ENCODE results near the gene ADH1A.

The ADH1A gene

DNA sequence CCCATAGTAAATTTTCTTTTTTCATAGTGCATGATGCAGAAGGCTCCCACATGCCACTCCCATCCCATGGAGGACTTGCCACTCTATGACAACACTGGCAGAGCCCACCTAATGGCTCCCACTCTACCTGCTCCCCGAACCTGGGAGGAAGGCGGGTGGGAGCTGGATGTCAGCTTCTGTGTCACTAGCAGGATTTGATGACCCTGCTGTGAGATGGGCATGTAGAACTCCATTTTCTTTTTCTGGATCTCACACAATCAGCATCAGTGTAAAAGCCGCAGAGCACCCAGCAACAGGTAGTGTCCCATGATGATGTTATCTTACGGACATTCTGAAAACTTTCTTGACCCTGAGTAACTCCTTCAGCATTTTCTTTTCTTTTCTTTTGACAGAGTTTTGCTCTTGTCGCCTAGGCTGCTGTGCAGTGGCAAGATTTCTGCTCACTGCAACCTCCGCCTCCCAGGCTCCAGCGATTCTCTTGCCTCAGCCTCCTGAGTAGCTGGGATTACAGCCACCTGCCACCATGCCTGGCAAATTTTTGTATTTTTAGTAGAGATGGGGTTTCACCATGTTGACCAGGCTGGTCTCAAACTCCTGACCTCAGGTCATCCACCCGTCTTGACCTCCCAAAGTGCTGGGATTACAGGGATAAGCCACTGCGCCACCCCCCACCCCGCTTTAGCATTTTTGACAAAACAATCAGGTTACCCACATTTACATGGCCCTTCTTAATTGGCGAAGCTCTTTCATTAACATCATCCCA is 15.0 kb upstream of the ADH1A start:
- Mint-ChIP-seq H3K9me3 (peaks cover 4% of the 10 kb centered on the region), H3K4me1 (ENCODE audit: low read depth) (no peaks in the 10 kb centered on the region), H3K4me3 (no peak overlapping the region), H3K27ac (no peak overlapping the region), H3K36me3 (ENCODE audit: low read depth) (no peaks in the 10 kb centered on the region), H3K27me3 (peaks cover 21% of the 10 kb centered on the region)
- no peak for DNase-seq

- H3K27ac Mint-ChIP-seq: no peak overlapping the region
- no peak for DNase-seq
- H3K4me3 Mint-ChIP-seq: no peak overlapping the region
- H3K36me3 Mint-ChIP-seq (ENCODE audit: low read depth): no peaks in the 10 kb centered on the region
- peaks cover 8% of the 10 kb centered on the region for H3K27me3 Mint-ChIP-seq
- peaks cover 18% of the 10 kb centered on the region for H3K9me3 Mint-ChIP-seq
- H3K4me1 Mint-ChIP-seq (ENCODE audit: low read depth): no peaks in the 10 kb centered on the region
Measured at GRCh38 chr4:99301376-99302164, 10.8 kb upstream of the ADH1A start.

- H3K27ac Mint-ChIP-seq: no peak overlapping the region
- no peaks in the 10 kb centered on the region for H3K36me3 Mint-ChIP-seq (ENCODE audit: low read depth)
- peaks cover 5% of the 10 kb centered on the region for H3K27me3 Mint-ChIP-seq
- H3K4me1 Mint-ChIP-seq (ENCODE audit: low read depth): no peaks in the 10 kb centered on the region
- DNase-seq: no peak
- H3K4me3 Mint-ChIP-seq: no peak overlapping the region
- peaks cover 24% of the 10 kb centered on the region for H3K9me3 Mint-ChIP-seq
Measured at GRCh38 chr4:99300934-99301333, 10.1 kb upstream of the ADH1A start.

- Mint-ChIP-seq H3K27me3 (peaks cover 6% of the 10 kb centered on the region), H3K4me3 (no peak overlapping the region), H3K27ac (no peak overlapping the region), H3K9me3 (peaks cover 27% of the 10 kb centered on the region), H3K36me3 (ENCODE audit: low read depth) (no peaks in the 10 kb centered on the region), H3K4me1 (ENCODE audit: low read depth) (no peaks in the 10 kb centered on the region)
- DNase-seq: no peak
Measured at GRCh38 chr4:99293357-99293756, 2.6 kb upstream of the ADH1A start.

- H3K36me3 Mint-ChIP-seq (ENCODE audit: low read depth): no peaks in the 10 kb centered on the region
- no peak overlapping the region for H3K27ac Mint-ChIP-seq
- no peak overlapping the region for H3K4me3 Mint-ChIP-seq
- H3K27me3 Mint-ChIP-seq: peaks cover 7% of the 10 kb centered on the region
- no peaks in the 10 kb centered on the region for H3K4me1 Mint-ChIP-seq (ENCODE audit: low read depth)
- no peaks in the 10 kb centered on the region for H3K9me3 Mint-ChIP-seq
- DNase-seq: no peak
Measured at GRCh38 chr4:99285387-99285786, 5.4 kb downstream of the ADH1A start.

DNA sequence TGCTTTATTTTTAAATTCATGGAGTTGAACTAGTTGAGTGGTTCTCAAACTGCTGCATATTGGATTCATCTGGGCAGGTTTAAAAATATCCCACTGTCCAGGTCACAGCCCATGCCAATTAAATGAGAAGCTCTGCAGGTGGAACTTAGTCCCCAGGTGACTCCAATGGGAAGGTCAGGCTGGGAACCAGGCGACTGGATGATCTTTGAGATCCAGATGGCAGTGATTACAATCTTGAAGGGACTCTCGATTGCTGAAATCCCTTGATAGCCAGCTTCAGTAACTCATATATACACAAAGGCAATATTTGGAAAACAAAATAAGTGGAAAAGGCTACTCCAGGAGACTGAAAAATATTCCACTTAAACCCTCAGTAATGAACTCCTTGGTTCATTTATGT is 8.1 kb downstream of the ADH1A start:
- DNase-seq: no peak
- H3K9me3 Mint-ChIP-seq: no peaks in the 10 kb centered on the region
- H3K4me1 Mint-ChIP-seq (ENCODE audit: low read depth): no peaks in the 10 kb centered on the region
- no peak overlapping the region for H3K4me3 Mint-ChIP-seq
- H3K27ac Mint-ChIP-seq: no peak overlapping the region
- H3K27me3 Mint-ChIP-seq: peaks cover 11% of the 10 kb centered on the region
- no peaks in the 10 kb centered on the region for H3K36me3 Mint-ChIP-seq (ENCODE audit: low read depth)

- Mint-ChIP-seq H3K36me3 (ENCODE audit: low read depth) (no peaks in the 10 kb centered on the region), H3K4me1 (ENCODE audit: low read depth) (no peaks in the 10 kb centered on the region), H3K27ac (no peak overlapping the region), H3K9me3 (no peaks in the 10 kb centered on the region), H3K27me3 (peaks cover 9% of the 10 kb centered on the region), H3K4me3 (no peak overlapping the region)
- no peak for DNase-seq
Measured at GRCh38 chr4:99281261-99281660, 9.5 kb downstream of the ADH1A start.

- Mint-ChIP-seq H3K27ac (no peak overlapping the region), H3K4me1 (ENCODE audit: low read depth) (no peaks in the 10 kb centered on the region), H3K9me3 (no peaks in the 10 kb centered on the region), H3K4me3 (no peak overlapping the region), H3K27me3 (peaks cover 4% of the 10 kb centered on the region), H3K36me3 (ENCODE audit: low read depth) (no peaks in the 10 kb centered on the region)
- DNase-seq: no peak
Measured at GRCh38 chr4:99276417-99276816, 14.4 kb downstream of the ADH1A start.

GRCh38 chr4:99275885-99276284 is 14.9 kb downstream of the ADH1A start:
- Mint-ChIP-seq H3K27me3 (peaks cover 4% of the 10 kb centered on the region), H3K27ac (no peak overlapping the region), H3K36me3 (ENCODE audit: low read depth) (no peaks in the 10 kb centered on the region), H3K9me3 (no peaks in the 10 kb centered on the region), H3K4me3 (no peak overlapping the region), H3K4me1 (ENCODE audit: low read depth) (no peaks in the 10 kb centered on the region)
- DNase-seq: no peak

- Mint-ChIP-seq H3K4me3 (no peak overlapping the region), H3K27ac (no peak overlapping the region), H3K9me3 (no peaks in the 10 kb centered on the region), H3K4me1 (ENCODE audit: low read depth) (no peaks in the 10 kb centered on the region), H3K27me3 (peaks cover 2% of the 10 kb centered on the region), H3K36me3 (ENCODE audit: low read depth) (no peaks in the 10 kb centered on the region)
- DNase-seq: no peak
Measured at GRCh38 chr4:99275050-99275449, 15.7 kb downstream of the ADH1A start.

- Mint-ChIP-seq H3K36me3 (ENCODE audit: low read depth) (no peaks in the 10 kb centered on the region), H3K9me3 (no peaks in the 10 kb centered on the region), H3K4me1 (ENCODE audit: low read depth) (no peaks in the 10 kb centered on the region), H3K27me3 (no peaks in the 10 kb centered on the region), H3K27ac (no peak overlapping the region), H3K4me3 (no peak overlapping the region)
- DNase-seq: no peak
Measured at GRCh38 chr4:99273704-99274103, 17.1 kb downstream of the ADH1A start.

- Mint-ChIP-seq H3K36me3 (ENCODE audit: low read depth) (no peaks in the 10 kb centered on the region), H3K4me1 (ENCODE audit: low read depth) (no peaks in the 10 kb centered on the region), H3K9me3 (peaks cover 13% of the 10 kb centered on the region), H3K27me3 (peaks cover 3% of the 10 kb centered on the region), H3K27ac (no peak overlapping the region), H3K4me3 (no peak overlapping the region)
- no peak for DNase-seq
Measured at GRCh38 chr4:99264927-99265326, 25.9 kb downstream of the ADH1A start.

- Mint-ChIP-seq H3K27ac (no peak overlapping the region), H3K27me3 (no peaks in the 10 kb centered on the region), H3K4me3 (no peak overlapping the region), H3K36me3 (ENCODE audit: low read depth) (no peaks in the 10 kb centered on the region), H3K9me3 (peaks cover 2% of the 10 kb centered on the region), H3K4me1 (ENCODE audit: low read depth) (no peaks in the 10 kb centered on the region)
- no peak for DNase-seq
Measured at GRCh38 chr4:99252746-99253145, 38.0 kb downstream of the ADH1A start.

- no peak overlapping the region for H3K4me3 Mint-ChIP-seq
- DNase-seq: no peak
- H3K36me3 Mint-ChIP-seq (ENCODE audit: low read depth): no peaks in the 10 kb centered on the region
- no peaks in the 10 kb centered on the region for H3K27me3 Mint-ChIP-seq
- H3K4me1 Mint-ChIP-seq (ENCODE audit: low read depth): no peaks in the 10 kb centered on the region
- no peak overlapping the region for H3K27ac Mint-ChIP-seq
- peaks cover 17% of the 10 kb centered on the region for H3K9me3 Mint-ChIP-seq
Measured at GRCh38 chr4:99248714-99249113, 42.1 kb downstream of the ADH1A start.

- Mint-ChIP-seq H3K9me3 (peaks cover 5% of the 10 kb centered on the region), H3K27me3 (peaks cover 4% of the 10 kb centered on the region), H3K4me1 (ENCODE audit: low read depth) (no peaks in the 10 kb centered on the region), H3K4me3 (no peak overlapping the region), H3K36me3 (ENCODE audit: low read depth) (no peaks in the 10 kb centered on the region), H3K27ac (no peak overlapping the region)
- no peak for DNase-seq
Measured at GRCh38 chr4:99235955-99236354, 54.8 kb downstream of the ADH1A start.

All from activated T-cell treated with anti-CD3 and anti-CD28 coated beads, Interleukin-2, amount 50 U/mL, for 24 hours (primary cell).